Mesenchymal stem cell (in vitro differentiated cells and primary cell): ENCODE results near the gene MED29.

Experiments used
- DNase-seq: peaks from one replicate; pipeline ENCODE4 v3.0.0-alpha.2; 2013
- H2AFZ ChIP-seq: one replicate; pipeline ENCODE4 v1.6.1; 2013; ENCODE audit warnings: low read depth, mild to moderate bottlenecking, control low read depth, inconsistent platforms, low read length, moderate library complexity
- H2AK5ac ChIP-seq: 2 replicates; pipeline ENCODE4 v1.6.1; 2013; ENCODE audit warnings: low read length, moderate library complexity, mild to moderate bottlenecking, inconsistent platforms; ENCODE audit not compliant: severe bottlenecking
- H2BK120ac ChIP-seq: one replicate; pipeline ENCODE4 v1.6.1; 2013; ENCODE audit warnings: low read depth, mild to moderate bottlenecking, inconsistent platforms, low read length, moderate library complexity
- H2BK12ac ChIP-seq, 2 experiments: one replicate each; pipeline ENCODE4 v1.6.1; 2013; ENCODE audit warnings: inconsistent platforms in 2 of 2, low read length in 2 of 2, mild to moderate bottlenecking in 2 of 2, moderate library complexity in 2 of 2, control low read depth in 1 of 2
- H2BK15ac ChIP-seq: one replicate; pipeline ENCODE4 v1.6.1; 2013; ENCODE audit warnings: mild to moderate bottlenecking, low read depth, inconsistent platforms; ENCODE audit not compliant: poor library complexity, severe bottlenecking
- H2BK5ac ChIP-seq: 2 replicates; pipeline ENCODE4 v1.6.1; 2013; ENCODE audit warnings: low read depth, mild to moderate bottlenecking, low read length, control low read depth, inconsistent platforms; ENCODE audit not compliant: poor library complexity, severe bottlenecking
- H3K14ac ChIP-seq, 2 experiments: one replicate each; pipeline ENCODE4 v1.6.1; 2013; ENCODE audit warnings: inconsistent platforms in 2 of 2, low read length in 2 of 2, control low read depth in 1 of 2, mild to moderate bottlenecking in 1 of 2, moderate library complexity in 1 of 2
- H3K18ac ChIP-seq, 2 experiments: one replicate each; pipeline ENCODE4 v1.6.1; 2013; ENCODE audit warnings: inconsistent platforms in 2 of 2, low read length in 2 of 2, control low read depth in 1 of 2, low read depth in 1 of 2, mild to moderate bottlenecking in 1 of 2
- H3K23ac ChIP-seq, 2 experiments: one replicate each; pipeline ENCODE4 v1.6.1; 2013; ENCODE audit warnings: inconsistent platforms in 2 of 2, low read length in 2 of 2, mild to moderate bottlenecking in 2 of 2, moderate library complexity in 2 of 2, control low read depth in 1 of 2
- H3K27ac ChIP-seq: 2 replicates; pipeline ENCODE4 v1.5.1; 2013; ENCODE audit warnings: mild to moderate bottlenecking, moderate library complexity, low read length, control low read depth, inconsistent platforms; ENCODE audit not compliant: poor library complexity, severe bottlenecking
- H3K27me3 ChIP-seq, 2 experiments: 2 replicates each; pipeline versions ENCODE4 v1.6.1 to v1.7.0; 2013; ENCODE audit warnings: low read length in 2 of 2, mild to moderate bottlenecking in 2 of 2, moderate library complexity in 2 of 2, control low read depth in 1 of 2, inconsistent platforms in 1 of 2; ENCODE audit not compliant: control insufficient read depth in 1 of 2, insufficient read depth in 1 of 2
- H3K36me3 ChIP-seq, 2 experiments: 2 replicates each; pipeline versions ENCODE4 v1.6.1 to v1.7.0; 2013; ENCODE audit warnings: low read length in 2 of 2, control low read depth in 1 of 2, inconsistent platforms in 1 of 2, low read depth in 1 of 2, mild to moderate bottlenecking in 1 of 2; ENCODE audit not compliant: insufficient read depth in 2 of 2, control insufficient read depth in 1 of 2
- H3K4ac ChIP-seq, 2 experiments: one replicate each; pipeline ENCODE4 v1.6.1; 2013; ENCODE audit warnings: inconsistent platforms in 2 of 2, low read length in 2 of 2, mild to moderate bottlenecking in 2 of 2, moderate library complexity in 2 of 2, control low read depth in 1 of 2, low read depth in 1 of 2
- H3K4me1 ChIP-seq: 2 replicates; pipeline ENCODE4 v1.6.1; 2013; ENCODE audit warnings: low read depth, low read length, control low read depth; ENCODE audit not compliant: control insufficient read depth, insufficient read depth
- H3K4me2 ChIP-seq: 2 replicates; pipeline ENCODE4 v1.6.1; 2013; ENCODE audit warnings: low read length, mild to moderate bottlenecking, inconsistent platforms; ENCODE audit not compliant: poor library complexity, severe bottlenecking
- H3K4me3 ChIP-seq, 2 experiments: 2 replicates each; pipeline versions ENCODE4 v1.5.1 to v1.7.0; 2013; ENCODE audit warnings: low read length in 2 of 2, mild to moderate bottlenecking in 2 of 2, control low read depth in 1 of 2, low read depth in 1 of 2; ENCODE audit not compliant: insufficient read depth in 1 of 2
- H3K79me1 ChIP-seq: replicated peaks from 2 replicates; pipeline ENCODE4 v1.6.1; 2013; ENCODE audit warnings: mild to moderate bottlenecking, control low read depth, low read length, inconsistent platforms; ENCODE audit not compliant: poor library complexity, severe bottlenecking
- H3K9ac ChIP-seq: 2 replicates; pipeline ENCODE4 v1.7.0; 2013; ENCODE audit warnings: mild to moderate bottlenecking, low read length, moderate library complexity
- H3K9me3 ChIP-seq: 2 replicates; pipeline ENCODE4 v1.7.0; 2013; ENCODE audit warnings: mild to moderate bottlenecking, low read length; ENCODE audit not compliant: control insufficient read depth
- H4K8ac ChIP-seq: one replicate; pipeline ENCODE4 v1.6.1; 2013; ENCODE audit warnings: inconsistent platforms, mild to moderate bottlenecking, low read length, moderate library complexity
- H4K91ac ChIP-seq: one replicate; pipeline ENCODE4 v1.6.1; 2013; ENCODE audit warnings: mild to moderate bottlenecking, low read length, inconsistent platforms
- WGBS: methylation state at CpG from one replicate; pipeline ENCODE4 v1.1.7; 2013; ENCODE audit warnings: mixed read lengths; 5-methylcytosine and 5-hydroxymethylcytosine counted together

Gene MED29

GRCh38 chr19:39422020-39422419 is 30.8 kb downstream of the MED29 start:
- H4K91ac ChIP-seq, result no peak overlapping the region
- no peak overlapping the region for H4K8ac ChIP-seq
- no peak overlapping the region for H2BK12ac ChIP-seq
- no peaks in the 10 kb centered on the region for H3K9me3 ChIP-seq
- no peak overlapping the region for H3K4me2 ChIP-seq
- H2BK120ac ChIP-seq, result no peak overlapping the region
- H3K27ac ChIP-seq, result no peak overlapping the region
- H2AFZ ChIP-seq, result no peak overlapping the region
- H2BK15ac ChIP-seq, result no peak overlapping the region
- 96% methylated on average over 5 of the region's 5 CpGs for WGBS
- no peak overlapping the region for H3K14ac ChIP-seq
- no peak overlapping the region for H3K23ac ChIP-seq
- H2BK5ac ChIP-seq, result no peak overlapping the region
- H3K9ac ChIP-seq, result no peak overlapping the region
- DNase-seq, result peak; percentile 28
- H3K36me3 ChIP-seq, result peaks cover 38 to 89% of the 10 kb centered on the region in 2 experiments
- H3K4ac ChIP-seq, result no peak overlapping the region
- no peak overlapping the region for H3K18ac ChIP-seq
- peaks cover 5% of the 10 kb centered on the region for H3K4me1 ChIP-seq
- peaks cover 38% of the 10 kb centered on the region for H3K79me1 ChIP-seq
- no peak overlapping the region for H3K4me3 ChIP-seq
- no peaks in the 10 kb centered on the region for H3K27me3 ChIP-seq
- no peak overlapping the region for H2AK5ac ChIP-seq

- H2BK120ac ChIP-seq, result no peak overlapping the region
- WGBS, result 97% methylated on average over 35 of the region's 35 CpGs
- peak; percentile 21 for DNase-seq
- H3K4me1 ChIP-seq, result peaks cover 9% of the 10 kb centered on the region
- no peak overlapping the region for H4K91ac ChIP-seq
- H3K23ac ChIP-seq, result no peak overlapping the region
- H3K14ac ChIP-seq, result no peak overlapping the region
- no peaks in the 10 kb centered on the region for H3K27me3 ChIP-seq
- H3K9ac ChIP-seq, result no peak overlapping the region
- no peak overlapping the region for H3K4me3 ChIP-seq
- H2BK15ac ChIP-seq, result no peak overlapping the region
- H3K4ac ChIP-seq, result no peak overlapping the region
- no peak overlapping the region for H2AK5ac ChIP-seq
- no peaks in the 10 kb centered on the region for H3K9me3 ChIP-seq
- H3K18ac ChIP-seq, result no peak overlapping the region
- no peak overlapping the region for H3K27ac ChIP-seq
- no peak overlapping the region for H2BK12ac ChIP-seq
- H3K36me3 ChIP-seq, result peaks cover 38 to 74% of the 10 kb centered on the region in 2 experiments
- no peak overlapping the region for H2BK5ac ChIP-seq
- H3K79me1 ChIP-seq, result peaks cover 35% of the 10 kb centered on the region
- no peak overlapping the region for H4K8ac ChIP-seq
- no peak overlapping the region for H2AFZ ChIP-seq
- no peak overlapping the region for H3K4me2 ChIP-seq
These were observed 32.3 kb downstream of the MED29 start for GRCh38 chr19:39423258-39424086.

GRCh38 chr19:39424934-39425333 is 33.8 kb downstream of the MED29 start:
- no peak overlapping the region for H2BK5ac ChIP-seq

GRCh38 chr19:39425744-39426143 is 34.6 kb downstream of the MED29 start:
- Histone ChIP-seq H3K4me1 (peaks cover 25% of the 10 kb centered on the region), H4K91ac (no peak overlapping the region), H3K79me1 (peaks cover 24% of the 10 kb centered on the region), H3K9ac (no peak overlapping the region), H3K27me3 (no peaks in the 10 kb centered on the region), H3K36me3 (peaks cover 24 to 53% of the 10 kb centered on the region in 2 experiments), H3K18ac (no peak overlapping the region), H2BK120ac (no peak overlapping the region), H2BK15ac (no peak overlapping the region), H2AK5ac (peak overlapping the region; percentile 73), H3K23ac (no peak overlapping the region), H3K4me2 (no peak overlapping the region), H2BK5ac (no peak overlapping the region), H3K14ac (no peak overlapping the region), H3K27ac (no peak overlapping the region), H4K8ac (no peak overlapping the region), H2BK12ac (no peak overlapping the region), H2AFZ (no peak overlapping the region), H3K4ac (no peak overlapping the region), H3K9me3 (no peaks in the 10 kb centered on the region), H3K4me3 (no peak overlapping the region)
- WGBS, result 95% methylated on average over 7 of the region's 7 CpGs
- DNase-seq, result peak; percentile 28

More at GRCh38 chr19:39424934-39425333, 33.8 kb downstream of the MED29 start:
- H2AK5ac ChIP-seq, result no peak overlapping the region
- H3K79me1 ChIP-seq, result peaks cover 29% of the 10 kb centered on the region
- no peak overlapping the region for H3K4me3 ChIP-seq
- H3K4me1 ChIP-seq, result peaks cover 22% of the 10 kb centered on the region
- no peak overlapping the region for H3K9ac ChIP-seq
- H2BK12ac ChIP-seq, result no peak overlapping the region
- no peaks in the 10 kb centered on the region for H3K9me3 ChIP-seq
- peaks cover 30 to 60% of the 10 kb centered on the region in 2 experiments for H3K36me3 ChIP-seq
- H3K14ac ChIP-seq, result no peak overlapping the region
- 97% methylated on average over 16 of the region's 16 CpGs for WGBS
- H3K27me3 ChIP-seq, result no peaks in the 10 kb centered on the region
- H3K18ac ChIP-seq, result no peak overlapping the region
- no peak overlapping the region for H3K23ac ChIP-seq
- H4K91ac ChIP-seq, result no peak overlapping the region
- H4K8ac ChIP-seq, result no peak overlapping the region
- no peak overlapping the region for H2BK15ac ChIP-seq
- DNase-seq, result no peak
- no peak overlapping the region for H2AFZ ChIP-seq
- H3K27ac ChIP-seq, result no peak overlapping the region
- H3K4ac ChIP-seq, result no peak overlapping the region
- no peak overlapping the region for H2BK120ac ChIP-seq
- no peak overlapping the region for H3K4me2 ChIP-seq
